T-helper 2 cell treated with Interferon-gamma antibody and Interleukin-4, amounts not matched to agents 5 μg/mL and 100 μg/mL, for 36 hours (primary cell): ENCODE results near the gene HACD2.

Source experiments
- DNase-seq: peaks from one replicate; pipeline ENCODE4 v3.0.0; 2021; ENCODE audit warnings: low spot score
- H3K27ac Mint-ChIP-seq: one replicate; pipeline ENCODE4 v1.8.0; 2021; ENCODE audit warnings: mild to moderate bottlenecking, mixed read lengths
- H3K27me3 Mint-ChIP-seq: one replicate; pipeline ENCODE4 v1.8.0; 2021; ENCODE audit warnings: low read depth, mixed read lengths
- H3K36me3 Mint-ChIP-seq: one replicate; pipeline ENCODE4 v1.8.0; 2021; ENCODE audit warnings: low read depth, mixed read lengths
- H3K4me1 Mint-ChIP-seq: one replicate; pipeline ENCODE4 v1.8.0; 2021; ENCODE audit warnings: low read depth, mixed read lengths
- H3K4me3 Mint-ChIP-seq: one replicate; pipeline ENCODE4 v1.8.0; 2022; ENCODE audit warnings: mild to moderate bottlenecking, moderate library complexity, mixed read lengths
- H3K9me3 Mint-ChIP-seq: one replicate; pipeline ENCODE4 v1.8.0; 2021; ENCODE audit warnings: mixed read lengths

The HACD2 gene

DNA sequence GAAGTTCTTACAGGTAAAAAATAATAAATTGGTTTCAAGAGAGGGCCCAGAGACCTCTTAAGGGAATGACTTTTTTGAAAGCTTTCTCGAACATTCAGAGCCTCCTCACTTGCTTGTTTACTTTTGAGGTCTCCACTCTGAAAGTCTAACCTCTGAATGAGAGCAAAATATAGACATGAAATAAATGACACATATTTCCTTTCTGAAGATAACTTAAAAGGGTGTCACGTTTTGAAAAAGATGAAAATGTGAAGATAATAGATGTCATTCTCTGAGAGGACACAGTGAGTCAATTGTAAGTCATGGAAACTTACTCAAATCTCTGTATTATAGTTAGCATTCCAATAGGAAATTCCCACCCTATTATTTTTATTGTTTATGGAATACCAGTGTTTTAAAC, 44.6 kb downstream of the HACD2 start:
- Mint-ChIP-seq H3K4me3 (no peak overlapping the region), H3K36me3 (no peaks in the 10 kb centered on the region), H3K27me3 (no peaks in the 10 kb centered on the region), H3K9me3 (no peaks in the 10 kb centered on the region), H3K27ac (no peak overlapping the region), H3K4me1 (peaks cover 14% of the 10 kb centered on the region)
- no peak for DNase-seq

DNA sequence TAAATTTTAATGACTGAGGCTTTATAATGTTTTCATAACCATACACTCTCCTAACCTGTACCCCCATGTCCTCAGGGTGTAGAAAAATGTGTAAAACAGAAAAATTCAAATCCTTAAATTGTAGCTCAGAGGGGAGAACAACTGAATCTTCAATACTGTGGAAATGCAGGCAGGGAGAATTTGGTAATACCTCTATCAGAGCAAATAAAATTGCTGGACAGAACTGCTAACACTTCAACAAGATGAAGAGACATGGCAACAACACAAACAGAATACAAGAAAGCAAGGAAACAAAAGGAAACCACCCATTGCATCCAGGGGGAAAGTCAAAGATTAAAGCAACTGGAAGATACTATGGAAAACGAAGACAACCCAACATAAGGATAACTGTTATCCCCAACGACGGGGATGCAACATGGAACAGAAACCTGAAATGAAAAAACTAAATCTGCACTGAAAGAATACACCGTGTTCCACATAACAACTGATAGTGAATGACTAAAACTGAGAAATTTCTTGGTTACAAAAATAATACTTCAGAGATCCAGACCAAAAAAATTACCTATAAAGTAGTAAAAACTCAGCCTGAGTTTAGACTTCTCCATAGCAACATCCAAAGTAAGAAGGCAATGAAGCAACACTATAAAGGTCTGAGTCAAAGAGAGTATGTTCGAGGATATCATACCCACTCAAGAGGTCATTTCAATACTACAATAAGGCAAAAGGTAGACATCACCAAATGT, 48.5 kb downstream of the HACD2 start:
- Mint-ChIP-seq H3K9me3 (no peaks in the 10 kb centered on the region), H3K27ac (no peak overlapping the region), H3K4me1 (peaks cover 14% of the 10 kb centered on the region), H3K4me3 (no peak overlapping the region), H3K27me3 (no peaks in the 10 kb centered on the region), H3K36me3 (no peaks in the 10 kb centered on the region)
- no peak for DNase-seq

DNA sequence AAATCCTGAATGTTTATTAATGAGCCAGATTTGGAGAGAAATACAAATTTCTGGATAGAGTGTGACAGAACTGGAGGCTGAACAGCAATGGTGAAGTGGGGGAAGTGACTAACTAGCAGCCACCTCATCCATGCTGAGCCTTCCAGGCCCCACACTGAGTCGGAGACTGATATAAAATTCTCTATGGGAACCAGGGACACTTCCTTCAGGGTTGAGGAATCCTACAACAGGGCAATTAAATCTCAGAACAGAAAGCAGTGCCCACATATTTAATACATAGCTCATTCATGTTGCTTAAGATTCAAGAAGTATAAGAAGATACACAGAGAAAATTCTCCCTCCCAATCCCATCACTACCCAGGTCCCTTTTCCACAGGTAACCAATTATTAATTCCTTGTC, 49.3 kb downstream of the HACD2 start:
- DNase-seq: no peak
- Mint-ChIP-seq H3K27ac (no peak overlapping the region), H3K4me1 (peaks cover 14% of the 10 kb centered on the region), H3K4me3 (no peak overlapping the region), H3K36me3 (no peaks in the 10 kb centered on the region), H3K27me3 (no peaks in the 10 kb centered on the region), H3K9me3 (no peaks in the 10 kb centered on the region)

- no peak overlapping the region for H3K27ac Mint-ChIP-seq
- peaks cover 8% of the 10 kb centered on the region for H3K4me1 Mint-ChIP-seq
- H3K36me3 Mint-ChIP-seq: no peaks in the 10 kb centered on the region
- no peak overlapping the region for H3K4me3 Mint-ChIP-seq
- no peaks in the 10 kb centered on the region for H3K27me3 Mint-ChIP-seq
- DNase-seq: no peak
- no peaks in the 10 kb centered on the region for H3K9me3 Mint-ChIP-seq
These were observed 50.6 kb downstream of the HACD2 start for GRCh38 chr3:123534264-123534663.

- Mint-ChIP-seq H3K36me3 (no peaks in the 10 kb centered on the region), H3K27ac (no peak overlapping the region), H3K27me3 (no peaks in the 10 kb centered on the region), H3K4me3 (no peak overlapping the region), H3K9me3 (no peaks in the 10 kb centered on the region), H3K4me1 (peaks cover 8% of the 10 kb centered on the region)
- no peak for DNase-seq
These were observed 51.2 kb downstream of the HACD2 start for GRCh38 chr3:123533554-123534159.

DNA sequence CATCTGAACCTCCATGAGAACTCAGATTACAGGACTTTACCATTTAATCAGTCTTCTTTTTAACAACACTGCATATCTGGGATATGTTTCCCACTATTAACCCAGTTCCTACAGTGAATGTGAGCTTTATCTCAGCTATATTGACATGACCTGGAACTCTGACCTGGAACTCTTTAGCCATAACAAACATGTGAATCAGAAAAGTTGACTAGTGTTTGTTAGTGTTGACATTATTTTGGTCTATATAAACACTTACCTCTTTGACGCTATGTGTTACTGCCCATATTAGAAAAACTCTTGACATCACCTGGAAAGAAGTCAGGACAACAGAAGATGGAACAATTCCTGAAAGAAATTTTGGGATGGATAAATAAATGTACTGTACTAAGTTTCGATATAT, 56.7 kb downstream of the HACD2 start:
- no peak for DNase-seq
- peaks cover 18% of the 10 kb centered on the region for H3K4me1 Mint-ChIP-seq
- peaks cover 7% of the 10 kb centered on the region for H3K36me3 Mint-ChIP-seq
- H3K9me3 Mint-ChIP-seq: no peaks in the 10 kb centered on the region
- no peak overlapping the region for H3K27ac Mint-ChIP-seq
- no peaks in the 10 kb centered on the region for H3K27me3 Mint-ChIP-seq
- no peak overlapping the region for H3K4me3 Mint-ChIP-seq

- no peak overlapping the region for H3K4me3 Mint-ChIP-seq
- DNase-seq: no peak
- peaks cover 10% of the 10 kb centered on the region for H3K36me3 Mint-ChIP-seq
- H3K27me3 Mint-ChIP-seq: no peaks in the 10 kb centered on the region
- H3K9me3 Mint-ChIP-seq: no peaks in the 10 kb centered on the region
- H3K27ac Mint-ChIP-seq: no peak overlapping the region
- H3K4me1 Mint-ChIP-seq: peaks cover 21% of the 10 kb centered on the region
These were observed 57.8 kb downstream of the HACD2 start for GRCh38 chr3:123527046-123527445.

- peaks cover 10% of the 10 kb centered on the region for H3K36me3 Mint-ChIP-seq
- H3K4me3 Mint-ChIP-seq: no peak overlapping the region
- H3K9me3 Mint-ChIP-seq: no peaks in the 10 kb centered on the region
- no peak overlapping the region for H3K27ac Mint-ChIP-seq
- peaks cover 24% of the 10 kb centered on the region for H3K4me1 Mint-ChIP-seq
- no peaks in the 10 kb centered on the region for H3K27me3 Mint-ChIP-seq
- no peak for DNase-seq
These were observed 58.4 kb downstream of the HACD2 start for GRCh38 chr3:123526474-123526873.

DNA sequence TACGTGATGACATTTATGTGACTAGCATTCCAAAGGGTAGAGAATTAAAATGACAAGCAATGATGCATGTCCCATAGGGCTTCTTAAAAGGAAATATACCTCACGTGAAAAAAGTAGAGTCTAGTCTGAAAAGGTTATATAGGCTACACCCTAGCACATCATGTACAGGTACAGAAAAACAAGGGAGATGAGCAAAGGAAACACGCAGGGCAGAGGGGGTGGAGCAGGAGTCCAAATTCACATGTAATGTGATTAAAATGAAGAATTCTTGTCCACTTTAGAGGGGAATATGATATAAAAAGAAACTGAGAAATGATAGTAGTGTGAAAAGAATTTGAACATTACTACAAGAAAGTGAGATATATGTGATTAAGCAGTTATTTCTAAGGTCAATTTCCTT, 59.4 kb downstream of the HACD2 start:
- H3K36me3 Mint-ChIP-seq: peaks cover 10% of the 10 kb centered on the region
- H3K9me3 Mint-ChIP-seq: no peaks in the 10 kb centered on the region
- H3K4me3 Mint-ChIP-seq: no peak overlapping the region
- no peak for DNase-seq
- H3K4me1 Mint-ChIP-seq: peaks cover 24% of the 10 kb centered on the region
- no peak overlapping the region for H3K27ac Mint-ChIP-seq
- no peaks in the 10 kb centered on the region for H3K27me3 Mint-ChIP-seq

DNA sequence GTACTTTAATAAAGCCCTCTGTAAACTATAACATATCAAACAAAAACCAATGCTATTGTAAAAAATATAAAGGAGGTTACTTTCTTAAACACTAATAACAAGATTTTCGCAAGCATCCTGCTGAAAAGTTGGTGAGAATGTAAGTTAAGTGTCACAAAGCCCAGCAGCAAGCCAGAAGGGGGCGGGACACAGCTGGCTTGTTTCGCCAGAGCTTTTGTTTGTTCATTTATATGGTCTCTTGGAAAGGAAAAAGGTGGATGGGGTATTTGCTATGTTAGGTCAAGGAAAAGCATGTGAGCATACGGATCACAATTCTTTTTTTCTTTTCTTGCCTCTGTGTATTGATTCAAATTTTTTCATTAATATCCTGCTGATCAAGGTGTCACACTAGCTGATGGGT, 59.9 kb downstream of the HACD2 start:
- no peak overlapping the region for H3K27ac Mint-ChIP-seq
- H3K4me3 Mint-ChIP-seq: no peak overlapping the region
- peaks cover 10% of the 10 kb centered on the region for H3K36me3 Mint-ChIP-seq
- peaks cover 24% of the 10 kb centered on the region for H3K4me1 Mint-ChIP-seq
- no peaks in the 10 kb centered on the region for H3K27me3 Mint-ChIP-seq
- H3K9me3 Mint-ChIP-seq: no peaks in the 10 kb centered on the region
- DNase-seq: no peak

DNA sequence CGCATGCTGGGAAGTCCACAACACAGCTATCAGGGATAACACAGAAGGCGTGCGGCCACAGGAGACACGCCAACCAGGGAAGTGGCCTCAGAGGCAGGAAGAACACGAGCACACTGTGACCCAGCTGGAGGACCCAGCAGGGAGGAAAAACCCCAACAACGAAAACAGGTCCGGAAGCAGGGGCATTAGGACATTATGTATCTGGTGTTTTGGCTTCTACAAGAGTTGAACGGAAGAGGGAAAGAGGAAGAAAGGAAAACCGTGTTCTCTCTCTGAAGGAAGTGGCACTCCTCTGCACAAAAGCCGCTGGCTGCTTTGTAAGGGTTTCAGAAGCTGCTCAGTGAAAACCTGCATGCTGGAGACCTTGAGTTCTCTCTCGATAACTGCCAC, 61.8 kb downstream of the HACD2 start:
- Mint-ChIP-seq H3K27me3 (no peaks in the 10 kb centered on the region), H3K36me3 (peaks cover 10% of the 10 kb centered on the region), H3K9me3 (no peaks in the 10 kb centered on the region), H3K4me3 (no peak overlapping the region), H3K27ac (peak overlapping the region; percentile 46), H3K4me1 (peaks cover 24% of the 10 kb centered on the region)
- no peak for DNase-seq

DNA sequence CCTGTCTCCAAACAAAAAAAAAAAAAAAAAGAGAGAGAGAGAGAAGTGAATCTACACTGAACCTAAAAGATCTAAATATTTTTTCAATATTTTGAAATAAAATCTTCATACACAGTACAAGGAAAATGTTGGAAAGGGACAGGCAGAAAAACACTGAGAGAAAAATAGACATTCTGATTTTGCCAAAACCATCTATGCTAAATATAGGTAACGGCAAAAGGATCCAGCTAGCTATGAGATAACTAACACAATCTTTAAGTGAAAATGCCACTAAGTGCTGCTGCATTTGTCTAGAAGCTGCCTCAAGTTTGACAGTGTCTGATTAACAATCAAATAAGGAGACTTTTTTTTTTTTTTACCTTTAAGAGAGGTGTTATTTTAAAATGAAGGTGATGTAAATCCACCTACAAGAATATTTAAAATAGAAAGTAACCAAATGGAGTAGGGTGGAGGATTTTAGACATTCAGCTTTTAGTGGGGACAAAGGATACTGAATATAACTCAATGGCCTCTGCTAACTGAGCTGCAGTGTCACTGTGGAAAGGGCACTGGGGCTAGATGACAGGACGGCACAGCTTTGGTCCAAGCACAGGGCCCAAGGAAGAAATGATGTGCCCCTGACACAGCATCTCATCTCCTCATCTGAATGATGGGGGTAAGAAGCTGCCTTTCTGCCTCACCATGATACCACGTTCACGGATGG, 62.4 kb downstream of the HACD2 start:
- Mint-ChIP-seq H3K9me3 (no peaks in the 10 kb centered on the region), H3K4me1 (peaks cover 24% of the 10 kb centered on the region), H3K36me3 (peaks cover 6% of the 10 kb centered on the region), H3K27me3 (no peaks in the 10 kb centered on the region), H3K4me3 (no peak overlapping the region), H3K27ac (no peak overlapping the region)
- no peak for DNase-seq

GRCh38 chr3:123521179-123521969, 63.5 kb downstream of the HACD2 start:
- peaks cover 4% of the 10 kb centered on the region for H3K36me3 Mint-ChIP-seq
- no peaks in the 10 kb centered on the region for H3K9me3 Mint-ChIP-seq
- no peak overlapping the region for H3K27ac Mint-ChIP-seq
- no peak for DNase-seq
- H3K4me3 Mint-ChIP-seq: no peak overlapping the region
- no peaks in the 10 kb centered on the region for H3K27me3 Mint-ChIP-seq
- H3K4me1 Mint-ChIP-seq: peaks cover 19% of the 10 kb centered on the region

- Mint-ChIP-seq H3K36me3 (peaks cover 4% of the 10 kb centered on the region), H3K27ac (no peak overlapping the region), H3K4me1 (peaks cover 18% of the 10 kb centered on the region), H3K4me3 (no peak overlapping the region), H3K9me3 (no peaks in the 10 kb centered on the region), H3K27me3 (no peaks in the 10 kb centered on the region)
- DNase-seq: no peak
These were observed 64.2 kb downstream of the HACD2 start for GRCh38 chr3:123520656-123521055.
